Astrocyte (in vitro differentiated cells and primary cell): ENCODE results near the gene PIK3CD.

Experiments used
- CTCF ChIP-seq: IDR thresholded peaks from 2 replicates; pipeline ENCODE4 v1.5.1; 2011; ENCODE audit warnings: low read depth, mild to moderate bottlenecking, inconsistent platforms, low read length, moderate library complexity; ENCODE audit not compliant: insufficient read depth
- EZH2 ChIP-seq: IDR thresholded peaks from 2 replicates; pipeline ENCODE4 v1.6.1; 2012; ENCODE audit warnings: mild to moderate bottlenecking, low read length, inconsistent platforms; ENCODE audit not compliant: insufficient read depth

DNA sequence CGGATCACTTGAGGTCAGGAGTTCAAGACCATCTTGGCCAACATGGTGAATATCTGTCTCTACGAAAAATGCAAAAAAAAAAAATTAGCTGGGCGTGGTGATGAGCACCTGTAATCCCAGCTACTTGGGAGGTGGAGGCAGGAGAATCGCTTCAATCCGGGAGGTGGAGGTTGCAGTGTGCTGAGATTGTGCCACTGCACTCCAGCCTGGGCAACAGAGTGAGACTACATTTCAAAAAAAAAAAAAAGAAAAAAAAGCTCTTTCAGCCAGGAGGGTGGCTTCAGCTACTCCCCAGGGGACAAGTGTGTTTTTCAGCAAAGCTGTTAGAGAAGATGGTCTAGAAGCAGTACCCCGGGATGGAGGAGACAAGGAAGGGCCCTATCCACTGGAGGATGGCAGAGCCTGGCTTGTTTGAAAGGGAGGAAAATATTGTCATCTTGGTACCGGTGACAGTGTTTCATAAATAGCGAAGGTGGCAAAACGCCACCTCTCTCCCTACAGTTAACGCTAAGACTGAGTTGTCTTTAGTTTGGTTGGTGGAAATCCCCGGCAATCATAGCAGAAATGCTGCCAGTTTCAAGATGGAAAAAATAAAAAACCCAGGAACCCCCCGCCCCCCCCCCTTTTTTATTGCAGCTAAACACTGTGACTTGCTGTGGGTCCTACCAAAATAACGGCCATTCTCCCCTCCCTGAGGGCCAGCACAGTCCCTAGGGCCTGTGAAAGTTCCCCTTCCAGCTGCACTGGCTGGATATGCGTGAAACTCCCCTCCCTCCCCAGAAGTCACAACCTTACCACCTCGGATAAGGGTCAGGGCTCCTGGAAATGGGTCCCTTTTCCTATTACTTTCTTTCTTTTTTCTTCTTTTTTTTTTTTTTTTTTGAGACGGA is 3.5 kb downstream of the PIK3CD start:
- TF ChIP-seq CTCF: no peak
- no peak for TF ChIP-seq EZH2
